AG20443 (cell line): Measurements from ENCODE around the gene FBXO5.
"Not testable (repeated sequence)": the region's sequence is repeated elsewhere in the genome, so short reads cannot be mapped to it uniquely, and the experiment has no call there.

ENCODE experiments used
- DNase-seq: peaks from one replicate; pipeline ENCODE4 v3.0.0; 2012; ENCODE audit warnings: low spot score, mixed read lengths

FBXO5 gene

GRCh38 chr6:152986978-152987377 is 4.1 kb upstream of the FBXO5 start:
- no peak for DNase-seq

GRCh38 chr6:152985300-152985699 is 2.5 kb upstream of the FBXO5 start:
- not testable (repeated sequence) for DNase-seq

- no peak for DNase-seq
Measured at GRCh38 chr6:152984513-152984872, 1.7 kb upstream of the FBXO5 start.

GRCh38 chr6:152983637-152984512 is 1.0 kb upstream of the FBXO5 start:
- peak; percentile 98 for DNase-seq

- DNase-seq, result peak; percentile 9
Measured at GRCh38 chr6:152981989-152982903, 595 bp downstream of the FBXO5 start.

GRCh38 chr6:152981219-152981618 is 1.6 kb downstream of the FBXO5 start:
- no peak for DNase-seq

- DNase-seq, result no peak
Measured at GRCh38 chr6:152980656-152981055, 2.2 kb downstream of the FBXO5 start.

GRCh38 chr6:152979116-152979515 is 3.7 kb downstream of the FBXO5 start:
- no peak for DNase-seq

GRCh38 chr6:152978058-152978457 is 4.8 kb downstream of the FBXO5 start:
- DNase-seq, result no peak

GRCh38 chr6:152977556-152977955 is 5.3 kb downstream of the FBXO5 start:
- DNase-seq, result no peak

GRCh38 chr6:152976749-152977148 is 6.1 kb downstream of the FBXO5 start:
- DNase-seq, result no peak

GRCh38 chr6:152975204-152975915 is 7.5 kb downstream of the FBXO5 start:
- DNase-seq, result no peak

GRCh38 chr6:152973916-152974315 is 8.9 kb downstream of the FBXO5 start:
- no peak for DNase-seq

- no peak for DNase-seq
Measured at GRCh38 chr6:152969688-152970418, 13.0 kb downstream of the FBXO5 start.

- not testable (repeated sequence) for DNase-seq
Measured at GRCh38 chr6:152966168-152966894, 16.5 kb downstream of the FBXO5 start.

- DNase-seq, result no peak
Measured at GRCh38 chr6:152959333-152959732, 23.5 kb downstream of the FBXO5 start.

- no peak for DNase-seq
Measured at GRCh38 chr6:152957796-152958195, 25.0 kb downstream of the FBXO5 start.

- DNase-seq, result no peak
Measured at GRCh38 chr6:152954443-152954842, 28.4 kb downstream of the FBXO5 start.

- peak; percentile 57 for DNase-seq
Measured at GRCh38 chr6:152952866-152953509, 29.9 kb downstream of the FBXO5 start.

- DNase-seq, result peak; percentile 25
Measured at GRCh38 chr6:152952045-152952444, 30.8 kb downstream of the FBXO5 start.
